WTC11 (cell line): ENCODE data around the gene RBMS1. TPM values are rescaled to one million over a fixed set of nuclear protein-coding genes. Genes with fewer than 3 reads are reported as not detected.

Experiments used
- AR ChIP-seq: fragments of 250-450 bp; sonication (Bioruptor Pico); IDR thresholded peaks from 2 replicates; pipeline ENCODE4 v1.9.0; 2021; ENCODE audit warnings: mild to moderate bottlenecking
- ETV6 ChIP-seq: sonication (generic); formaldehyde crosslinking; IDR thresholded peaks from 2 replicates; pipeline ENCODE4 v1.8.1; 2022; ENCODE audit warnings: mild to moderate bottlenecking, missing genetic modification reagents
- FOXK1 ChIP-seq: sonication (generic); formaldehyde crosslinking; IDR thresholded peaks from 2 replicates; pipeline ENCODE4 v1.8.0; 2022; ENCODE audit warnings: mild to moderate bottlenecking, moderate library complexity, missing genetic modification reagents
- FOXP1 ChIP-seq: sonication (generic); formaldehyde crosslinking; IDR thresholded peaks from 2 replicates; pipeline ENCODE4 v1.8.0; 2022; ENCODE audit warnings: missing genetic modification reagents, mild to moderate bottlenecking, moderate library complexity, borderline replicate concordance
- PRDM15 ChIP-seq: sonication (generic); formaldehyde crosslinking; IDR thresholded peaks from 2 replicates; pipeline ENCODE4 v1.8.0; 2022; ENCODE audit warnings: missing genetic modification reagents
- RORB ChIP-seq: fragments of 250-450 bp; sonication (Bioruptor Pico); IDR thresholded peaks from 2 replicates; pipeline ENCODE4 v1.9.0; 2021; ENCODE audit warnings: mild to moderate bottlenecking
- SMAD3 ChIP-seq: sonication (generic); formaldehyde crosslinking; IDR thresholded peaks from 2 replicates; pipeline ENCODE4 v1.8.0; 2022; ENCODE audit warnings: missing genetic modification reagents, mild to moderate bottlenecking, borderline replicate concordance
- SMAD4 ChIP-seq: sonication (generic); formaldehyde crosslinking; IDR thresholded peaks from 2 replicates; pipeline ENCODE4 v1.8.0; 2022; ENCODE audit warnings: mild to moderate bottlenecking, missing genetic modification reagents
- STAT6 ChIP-seq: sonication (generic); formaldehyde crosslinking; conservative IDR thresholded peaks from 2 replicates; pipeline ENCODE4 v1.8.1; 2023; ENCODE audit warnings: mild to moderate bottlenecking, low read depth, missing genetic modification reagents, moderate library complexity
- TP53 ChIP-seq: sonication (generic); formaldehyde crosslinking; IDR thresholded peaks from 2 replicates; pipeline ENCODE4 v1.8.1; 2023; ENCODE audit warnings: mild to moderate bottlenecking, missing genetic modification reagents
- USF2 ChIP-seq: sonication (generic); formaldehyde crosslinking; IDR thresholded peaks from 2 replicates; pipeline ENCODE4 v1.8.1; 2023; ENCODE audit warnings: mild to moderate bottlenecking, missing genetic modification reagents, moderate library complexity
- ZNF138 ChIP-seq: sonication (generic); formaldehyde crosslinking; conservative IDR thresholded peaks from 2 replicates; pipeline ENCODE4 v1.8.1; 2022; ENCODE audit warnings: mild to moderate bottlenecking, moderate library complexity, missing genetic modification reagents
- ZNF232 ChIP-seq: sonication (generic); formaldehyde crosslinking; IDR thresholded peaks from 2 replicates; pipeline ENCODE4 v1.8.0; 2022; ENCODE audit warnings: mild to moderate bottlenecking, missing genetic modification reagents
- ZNF281 ChIP-seq: sonication (generic); formaldehyde crosslinking; IDR thresholded peaks from 2 replicates; pipeline ENCODE4 v1.8.0; 2023; ENCODE audit warnings: mild to moderate bottlenecking, missing genetic modification reagents
- ZNF671 ChIP-seq: fragments of 250-450 bp; sonication (Bioruptor Pico); IDR thresholded peaks from 2 replicates; pipeline ENCODE4 v1.8.0; 2021; ENCODE audit warnings: mild to moderate bottlenecking
- total RNA-seq: library from RNA; stranded (reverse); gene quantifications from 3 replicates; pipeline ENCODE4 v1.2.3, GENCODE V29; 2021
- TF ChIP-seq, protein P1 (sequence below): sonication (generic); formaldehyde crosslinking; IDR thresholded peaks from 2 replicates; pipeline ENCODE4 v1.8.1; 2023; ENCODE audit warnings: mild to moderate bottlenecking, moderate library complexity, missing genetic modification reagents
- TF ChIP-seq, protein P2 (sequence below): sonication (generic); formaldehyde crosslinking; IDR thresholded peaks from 2 replicates; pipeline ENCODE4 v1.8.0; 2022; ENCODE audit warnings: mild to moderate bottlenecking, missing genetic modification reagents
- TF ChIP-seq, protein P3 (sequence below): sonication (generic); formaldehyde crosslinking; IDR thresholded peaks from 2 replicates; pipeline ENCODE4 v1.8.1; 2022; ENCODE audit warnings: missing genetic modification reagents, borderline replicate concordance

Gene RBMS1
- total RNA-seq, 1 experiment from 2014 or later = 56.3 TPM

GRCh38 chr2:160269803-160270570 lies 223.6 kb downstream of the RBMS1 start (continued):
- TF ChIP-seq TP53 (CRISPR knock-in tag) (peak; percentile 47; the same call in 1 of the 2 replicates), ETV6 (peak; percentile 76; the same call in 1 of the 2 replicates), ZNF281 (CRISPR knock-in tag) (0 out of 2 replicates have a peak, but pooled peaks have one; percentile 26), PRDM15 (CRISPR knock-in tag) (no peak), RORB (CRISPR knock-in tag) (no peak), SMAD4 (CRISPR knock-in tag) (0 out of 2 replicates have a peak, but pooled peaks have one; percentile 29), ZNF138 (CRISPR knock-in tag) (0 out of 2 replicates have a peak, but pooled peaks have one; percentile 30), USF2 (peak; percentile 92), AR (0 out of 2 replicates have a peak, but pooled peaks have one; percentile 55), SMAD3 (CRISPR knock-in tag) (peak; percentile 67), FOXK1 (CRISPR knock-in tag) (peak; percentile 35; the same call in 1 of the 2 replicates), ZNF671 (no peak; the same call in 1 of the 2 replicates), STAT6 (CRISPR knock-in tag) (no peak), FOXP1 (CRISPR knock-in tag) (peak; percentile 79), ZNF232 (CRISPR knock-in tag) (peak; percentile 71; the same call in 1 of the 2 replicates)
- TF ChIP-seq, protein P1, sequence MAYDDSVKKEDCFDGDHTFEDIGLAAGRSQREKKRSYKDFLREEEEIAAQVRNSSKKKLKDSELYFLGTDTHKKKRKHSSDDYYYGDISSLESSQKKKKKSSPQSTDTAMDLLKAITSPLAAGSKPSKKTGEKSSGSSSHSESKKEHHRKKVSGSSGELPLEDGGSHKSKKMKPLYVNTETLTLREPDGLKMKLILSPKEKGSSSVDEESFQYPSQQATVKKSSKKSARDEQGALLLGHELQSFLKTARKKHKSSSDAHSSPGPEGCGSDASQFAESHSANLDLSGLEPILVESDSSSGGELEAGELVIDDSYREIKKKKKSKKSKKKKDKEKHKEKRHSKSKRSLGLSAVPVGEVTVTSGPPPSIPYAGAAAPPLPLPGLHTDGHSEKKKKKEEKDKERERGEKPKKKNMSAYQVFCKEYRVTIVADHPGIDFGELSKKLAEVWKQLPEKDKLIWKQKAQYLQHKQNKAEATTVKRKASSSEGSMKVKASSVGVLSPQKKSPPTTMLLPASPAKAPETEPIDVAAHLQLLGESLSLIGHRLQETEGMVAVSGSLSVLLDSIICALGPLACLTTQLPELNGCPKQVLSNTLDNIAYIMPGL (CRISPR knock-in tag) = peak; percentile 87
- TF ChIP-seq, protein P2, sequence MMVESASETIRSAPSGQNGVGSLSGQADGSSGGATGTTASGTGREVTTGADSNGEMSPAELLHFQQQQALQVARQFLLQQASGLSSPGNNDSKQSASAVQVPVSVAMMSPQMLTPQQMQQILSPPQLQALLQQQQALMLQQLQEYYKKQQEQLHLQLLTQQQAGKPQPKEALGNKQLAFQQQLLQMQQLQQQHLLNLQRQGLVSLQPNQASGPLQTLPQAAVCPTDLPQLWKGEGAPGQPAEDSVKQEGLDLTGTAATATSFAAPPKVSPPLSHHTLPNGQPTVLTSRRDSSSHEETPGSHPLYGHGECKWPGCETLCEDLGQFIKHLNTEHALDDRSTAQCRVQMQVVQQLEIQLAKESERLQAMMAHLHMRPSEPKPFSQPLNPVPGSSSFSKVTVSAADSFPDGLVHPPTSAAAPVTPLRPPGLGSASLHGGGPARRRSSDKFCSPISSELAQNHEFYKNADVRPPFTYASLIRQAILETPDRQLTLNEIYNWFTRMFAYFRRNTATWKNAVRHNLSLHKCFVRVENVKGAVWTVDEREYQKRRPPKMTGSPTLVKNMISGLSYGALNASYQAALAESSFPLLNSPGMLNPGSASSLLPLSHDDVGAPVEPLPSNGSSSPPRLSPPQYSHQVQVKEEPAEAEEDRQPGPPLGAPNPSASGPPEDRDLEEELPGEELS = peak; percentile 82; the same call in 1 of the 2 replicates
- TF ChIP-seq, protein P3, sequence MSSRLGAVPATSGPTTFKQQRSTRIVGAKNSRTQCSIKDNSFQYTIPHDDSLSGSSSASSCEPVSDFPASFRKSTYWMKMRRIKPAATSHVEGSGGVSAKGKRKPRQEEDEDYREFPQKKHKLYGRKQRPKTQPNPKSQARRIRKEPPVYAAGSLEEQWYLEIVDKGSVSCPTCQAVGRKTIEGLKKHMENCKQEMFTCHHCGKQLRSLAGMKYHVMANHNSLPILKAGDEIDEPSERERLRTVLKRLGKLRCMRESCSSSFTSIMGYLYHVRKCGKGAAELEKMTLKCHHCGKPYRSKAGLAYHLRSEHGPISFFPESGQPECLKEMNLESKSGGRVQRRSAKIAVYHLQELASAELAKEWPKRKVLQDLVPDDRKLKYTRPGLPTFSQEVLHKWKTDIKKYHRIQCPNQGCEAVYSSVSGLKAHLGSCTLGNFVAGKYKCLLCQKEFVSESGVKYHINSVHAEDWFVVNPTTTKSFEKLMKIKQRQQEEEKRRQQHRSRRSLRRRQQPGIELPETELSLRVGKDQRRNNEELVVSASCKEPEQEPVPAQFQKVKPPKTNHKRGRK (CRISPR knock-in tag) = no peak
